GM21360 (cell line): ENCODE results near the gene PEMT.
"Not testable (repeated sequence)": the region's sequence is repeated elsewhere in the genome, so short reads cannot be mapped to it uniquely, and the experiment has no call there.

Experiments
- ATAC-seq: cut with Tn5 transposase; IDR thresholded peaks from one replicate; pipeline ENCODE4 v1.9.1; 2021; ENCODE audit warnings: mild to moderate bottlenecking, moderate library complexity; ENCODE audit not compliant: unreplicated experiment

PEMT gene

GRCh38 chr17:17465878-17466277 lies 125.6 kb downstream of the PEMT start:
- not testable (repeated sequence) for ATAC-seq

- ATAC-seq = no peak
Observed at GRCh38 chr17:17463821-17464220, 127.7 kb downstream of the PEMT start.

DNA sequence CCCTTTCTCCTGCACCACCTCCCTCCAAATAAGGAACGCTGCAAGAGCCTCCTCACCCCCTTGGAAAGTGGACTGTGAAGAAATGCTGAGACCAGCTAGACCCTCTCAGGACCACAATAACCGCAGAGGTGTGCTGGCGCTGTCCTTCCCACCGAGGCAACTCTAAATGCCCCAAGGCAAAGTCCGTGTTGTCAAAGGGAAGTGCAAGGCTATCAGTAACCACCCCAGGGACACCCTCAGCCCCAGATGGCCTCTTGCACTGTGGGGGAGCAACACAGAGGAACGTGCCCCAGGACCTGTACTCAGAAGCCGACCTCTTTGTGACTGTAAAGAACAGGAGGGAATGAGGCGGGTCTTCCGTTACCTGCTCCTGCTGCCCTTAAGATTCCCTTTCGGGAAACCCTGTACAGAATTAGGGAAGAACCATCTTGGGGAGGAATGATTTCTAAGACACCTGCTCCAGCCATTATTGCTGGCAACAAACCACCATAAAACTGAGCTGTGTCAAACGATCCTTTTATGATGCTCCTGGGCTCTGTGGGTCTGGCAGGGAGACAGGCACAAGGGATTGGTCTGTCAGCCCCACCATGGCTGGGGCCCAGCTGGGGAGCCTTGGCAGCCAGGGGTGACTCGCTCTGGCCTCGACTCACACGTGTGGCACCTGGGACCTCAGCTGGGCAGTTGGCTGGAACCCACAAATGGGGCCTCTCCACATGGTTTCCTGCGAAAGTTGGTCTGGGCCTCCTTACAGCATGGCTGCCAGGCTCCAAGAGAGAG lies 129.3 kb downstream of the PEMT start:
- ATAC-seq = no peak

- ATAC-seq = no peak
Observed at GRCh38 chr17:17460038-17460437, 131.5 kb downstream of the PEMT start.

DNA sequence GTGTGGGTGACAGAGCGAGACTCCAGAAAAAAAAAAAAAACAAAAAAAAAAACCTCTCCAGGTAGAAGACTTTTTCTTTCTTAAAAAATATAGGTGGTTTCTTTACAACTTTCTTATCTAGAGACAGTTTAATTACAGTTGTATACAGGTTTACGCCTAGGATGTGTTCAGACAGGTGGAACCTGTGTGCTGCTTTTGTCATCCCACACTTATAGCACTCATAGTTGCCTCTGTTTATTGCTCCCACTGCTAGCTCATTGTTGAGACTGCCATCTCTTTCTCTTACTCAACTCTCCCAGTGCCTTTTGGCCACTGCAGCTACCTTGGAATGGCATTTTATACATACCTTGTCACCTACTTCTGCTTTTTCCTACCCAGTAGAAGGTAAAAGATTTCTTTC lies 133.8 kb downstream of the PEMT start:
- ATAC-seq = no peak

GRCh38 chr17:17456251-17456650 lies 135.3 kb downstream of the PEMT start:
- ATAC-seq = no peak
